ENCODE results near the gene CES4A.

The CES4A gene

GRCh38 chr16:66949472-66949871 lies 38.9 kb upstream of the CES4A start:
- POLR2A ChIA-PET (ENCODE audit: low non-redundant PET), result no interaction called here
- CTCF ChIA-PET, result interaction anchor here (0.7 to 0.8 kb wide), 2 partner anchors 206 to 418 kb away, joined by 4 to 8 read pairs; no protein-coding TSS in a partner anchor
- no peak overlapping the region for H3K27ac ChIP-seq
- DNase-seq (ENCODE audit: low spot score), result no peak
- TF ChIP-seq, protein P1, sequence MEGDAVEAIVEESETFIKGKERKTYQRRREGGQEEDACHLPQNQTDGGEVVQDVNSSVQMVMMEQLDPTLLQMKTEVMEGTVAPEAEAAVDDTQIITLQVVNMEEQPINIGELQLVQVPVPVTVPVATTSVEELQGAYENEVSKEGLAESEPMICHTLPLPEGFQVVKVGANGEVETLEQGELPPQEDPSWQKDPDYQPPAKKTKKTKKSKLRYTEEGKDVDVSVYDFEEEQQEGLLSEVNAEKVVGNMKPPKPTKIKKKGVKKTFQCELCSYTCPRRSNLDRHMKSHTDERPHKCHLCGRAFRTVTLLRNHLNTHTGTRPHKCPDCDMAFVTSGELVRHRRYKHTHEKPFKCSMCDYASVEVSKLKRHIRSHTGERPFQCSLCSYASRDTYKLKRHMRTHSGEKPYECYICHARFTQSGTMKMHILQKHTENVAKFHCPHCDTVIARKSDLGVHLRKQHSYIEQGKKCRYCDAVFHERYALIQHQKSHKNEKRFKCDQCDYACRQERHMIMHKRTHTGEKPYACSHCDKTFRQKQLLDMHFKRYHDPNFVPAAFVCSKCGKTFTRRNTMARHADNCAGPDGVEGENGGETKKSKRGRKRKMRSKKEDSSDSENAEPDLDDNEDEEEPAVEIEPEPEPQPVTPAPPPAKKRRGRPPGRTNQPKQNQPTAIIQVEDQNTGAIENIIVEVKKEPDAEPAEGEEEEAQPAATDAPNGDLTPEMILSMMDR (conservative IDR thresholded peaks at IDR 0.05; ENCODE audit: low read depth), result no peak

DNA sequence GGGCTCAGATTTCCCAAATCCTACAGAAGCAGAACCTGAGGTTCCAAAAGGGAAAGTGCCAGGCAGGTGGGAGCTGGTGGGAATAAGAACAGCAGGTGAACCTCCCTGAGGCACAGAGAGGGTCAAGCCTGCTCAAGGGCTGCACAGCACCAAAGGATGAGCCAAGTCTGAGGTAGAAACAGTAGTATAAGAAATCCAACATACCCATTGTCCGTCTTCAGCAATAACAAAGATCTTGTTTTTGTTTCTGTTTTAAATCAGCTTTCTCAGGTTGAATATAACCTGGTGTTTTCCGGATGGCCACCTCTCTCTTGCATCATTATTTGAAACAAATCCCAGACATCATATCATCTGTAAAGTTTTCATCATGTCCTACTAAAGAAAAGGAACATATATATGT lies 38.0 kb upstream of the CES4A start:
- H3K27ac ChIP-seq, result no peak overlapping the region
- CTCF ChIA-PET, result interaction anchor here (0.6 kb wide), 1 partner anchor 12 kb away, joined by 4 read pairs; no protein-coding TSS in a partner anchor
- DNase-seq (ENCODE audit: low spot score), result no peak
- TF ChIP-seq, protein P1 (conservative IDR thresholded peaks at IDR 0.05; ENCODE audit: low read depth), result no peak
- POLR2A ChIA-PET (ENCODE audit: low non-redundant PET), result no interaction called here

GRCh38 chr16:66950971-66951790 lies 37.2 kb upstream of the CES4A start:
- POLR2A ChIA-PET (ENCODE audit: low non-redundant PET), result interaction anchor here (0.6 kb wide), 2 partner anchors 62 to 236 kb away, joined by 3 to 5 read pairs; no protein-coding TSS in a partner anchor
- CTCF ChIA-PET, result interaction anchor here (0.6 kb wide), 2 partner anchors 13 to 114 kb away, joined by 3 to 4 read pairs; no protein-coding TSS in a partner anchor
- DNase-seq (ENCODE audit: low spot score), result no peak

DNA sequence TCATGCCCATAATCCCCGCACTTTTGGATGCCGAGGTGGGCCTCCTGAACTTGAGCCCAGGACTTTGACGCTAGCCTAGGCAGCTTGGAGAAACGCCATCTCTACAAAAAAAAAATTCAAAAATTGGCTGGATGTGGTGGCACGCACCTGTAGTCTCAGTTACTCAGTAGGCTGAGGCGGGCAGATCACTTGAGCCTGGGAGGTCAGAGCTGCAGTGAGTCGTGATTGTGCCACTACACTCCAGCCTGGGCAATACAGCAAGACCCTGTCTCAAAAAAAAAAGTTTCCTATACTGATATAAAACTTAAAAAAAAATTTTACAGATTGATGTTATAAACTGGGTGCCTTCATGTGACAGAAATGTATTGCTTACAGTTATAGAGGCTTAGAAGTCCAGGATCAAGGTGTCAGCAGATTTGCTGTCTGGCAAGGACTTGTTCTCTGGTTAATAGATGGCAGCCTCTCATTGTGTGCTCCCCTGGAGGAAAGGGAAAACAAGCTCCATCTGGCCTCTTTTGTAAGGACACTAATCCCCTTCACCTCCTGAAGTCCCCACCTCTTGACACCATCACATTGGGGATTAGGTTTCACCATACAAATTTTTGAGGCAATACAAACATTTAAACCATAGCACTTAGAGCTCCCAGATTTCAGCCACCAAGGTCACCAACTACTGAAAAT lies 35.8 kb upstream of the CES4A start:
- DNase-seq (ENCODE audit: low spot score), result no peak
- POLR2A ChIA-PET (ENCODE audit: low non-redundant PET), result interaction anchor here (0.5 kb wide), 1 partner anchor 60 kb away, joined by 11 read pairs; no protein-coding TSS in a partner anchor

More at GRCh38 chr16:66950971-66951790, 37.2 kb upstream of the CES4A start:
- TF ChIP-seq, protein P1 (conservative IDR thresholded peaks at IDR 0.05; ENCODE audit: low read depth), result no peak
- no peak overlapping the region for H3K27ac ChIP-seq

GRCh38 chr16:66953462-66954096 lies 34.8 kb upstream of the CES4A start:
- DNase-seq (ENCODE audit: low spot score), result peak; percentile 61
- ChIA-PET CTCF (interaction anchor here (0.6 to 1.7 kb wide), 12 partner anchors 10 to 572 kb away, joined by 3 to 12 read pairs (median 4); no protein-coding TSS in a partner anchor), POLR2A (ENCODE audit: low non-redundant PET) (interaction anchor here (0.7 kb wide), 1 partner anchor 217 kb away, joined by 4 read pairs; the partner anchor contains the start of gene NOL3)
- TF ChIP-seq, protein P1 (conservative IDR thresholded peaks at IDR 0.05; ENCODE audit: low read depth), result no peak
- H3K27ac ChIP-seq, result peak overlapping the region; percentile 17; the same call in 1 of the 2 replicates

More for the DNA sequence above, 35.8 kb upstream of the CES4A start:
- no peak overlapping the region for H3K27ac ChIP-seq
- CTCF ChIA-PET, result interaction anchor here (0.6 to 0.9 kb wide), 4 partner anchors 15 to 202 kb away, joined by 3 to 4 read pairs (median 3); partner anchors contain the start of gene B3GNT9
- TF ChIP-seq, protein P1 (conservative IDR thresholded peaks at IDR 0.05; ENCODE audit: low read depth), result no peak
